HepG2 (cell line): Measurements from ENCODE around the gene LEAP2. TPM values are rescaled to one million over a fixed set of nuclear protein-coding genes. Genes with fewer than 3 reads are reported as not detected.

ENCODE experiments used
- AFF4 ChIP-seq: sonication (generic); formaldehyde crosslinking; IDR thresholded peaks from 2 replicates; pipeline ENCODE4 v1.4.0; 2020; ENCODE audit warnings: missing genetic modification reagents
- BRCA1 ChIP-seq: sonication (generic); formaldehyde crosslinking; IDR thresholded peaks from 2 replicates; pipeline ENCODE4 v1.4.0; 2020; ENCODE audit warnings: missing genetic modification reagents
- BRD4 ChIP-seq: sonication (generic); formaldehyde crosslinking; IDR thresholded peaks from 2 replicates; pipeline ENCODE4 v1.4.0; 2020; ENCODE audit warnings: missing genetic modification reagents
- DR1 ChIP-seq: sonication (generic); formaldehyde crosslinking; IDR thresholded peaks from 2 replicates; pipeline ENCODE4 v1.8.0; 2021; ENCODE audit warnings: mild to moderate bottlenecking, missing genetic modification reagents, inconsistent platforms
- HDAC1 ChIP-seq: sonication (generic); formaldehyde crosslinking; IDR thresholded peaks from 2 replicates; pipeline ENCODE4 v1.5.1; 2020; ENCODE audit warnings: mild to moderate bottlenecking, missing genetic modification reagents
- MZF1 ChIP-seq: sonication (generic); formaldehyde crosslinking; IDR thresholded peaks from 2 replicates; pipeline ENCODE4 v1.8.1; 2023; ENCODE audit warnings: mild to moderate bottlenecking, missing genetic modification reagents, borderline replicate concordance
- NONO ChIP-seq, 2 experiments: fragments of 450-650 bp in 1 of 2; sonication (generic) in 1 of 2; formaldehyde crosslinking in 1 of 2; IDR thresholded peaks in 1 of 2; conservative IDR thresholded peaks in 1 of 2; 2 replicates each; pipeline versions ENCODE4 v1.6.1 to v1.8.0; 2017 to 2022; ENCODE audit warnings: mild to moderate bottlenecking in 1 of 2, missing genetic modification reagents in 1 of 2, moderate library complexity in 1 of 2
- NR2F6 ChIP-seq, 2 experiments: IDR thresholded peaks; 2 replicates each; pipeline ENCODE4 v1.6.1; 2016; ENCODE audit warnings: antibody characterized with exemption in 1 of 2, mild to moderate bottlenecking in 1 of 2
- RARA ChIP-seq: IDR thresholded peaks from 2 replicates; pipeline ENCODE4 v1.6.1; 2016; ENCODE audit warnings: missing genetic modification reagents, missing compliant biosample characterization
- RBM22 ChIP-seq: fragments of 200-400 bp; formaldehyde crosslinking; optimal IDR thresholded peaks from 2 replicates; pipeline ENCODE3; 2017; ENCODE audit warnings: mild to moderate bottlenecking, low read length, moderate library complexity
- SMC3 ChIP-seq: IDR thresholded peaks from 2 replicates; pipeline ENCODE4 v1.6.1; 2011; ENCODE audit warnings: low read length, improper control_type of control experiment
- SOX5 ChIP-seq: IDR thresholded peaks from 2 replicates; pipeline ENCODE4 v1.6.1; 2016; ENCODE audit warnings: borderline replicate concordance
- SPEN ChIP-seq: sonication (generic); formaldehyde crosslinking; IDR thresholded peaks from 2 replicates; pipeline ENCODE4 v1.5.1; 2020; ENCODE audit warnings: low read depth, mild to moderate bottlenecking, missing genetic modification reagents
- SRSF4 ChIP-seq: fragments of 200-400 bp; formaldehyde crosslinking; IDR thresholded peaks from one replicate; pipeline ENCODE4 v1.6.1; 2018; ENCODE audit warnings: mild to moderate bottlenecking, low read depth, low read length, moderate library complexity; ENCODE audit not compliant: poor library complexity, severe bottlenecking
- SSRP1 ChIP-seq: IDR thresholded peaks from 2 replicates; pipeline ENCODE4 v1.6.1; 2016; ENCODE audit warnings: control low read depth
- STAT5B ChIP-seq: sonication (generic); formaldehyde crosslinking; IDR thresholded peaks from 2 replicates; pipeline ENCODE4 v1.4.0; 2020; ENCODE audit warnings: missing genetic modification reagents
- ZBTB38 ChIP-seq: sonication (generic); formaldehyde crosslinking; IDR thresholded peaks from 2 replicates; pipeline ENCODE4 v1.5.1; 2020; ENCODE audit warnings: mild to moderate bottlenecking, missing genetic modification reagents
- ZFP36L1 ChIP-seq: sonication (generic); formaldehyde crosslinking; IDR thresholded peaks from 2 replicates; pipeline ENCODE4 v1.8.0; 2022; ENCODE audit warnings: mild to moderate bottlenecking, missing genetic modification reagents, moderate library complexity
- ZNF350 ChIP-seq: sonication (generic); formaldehyde crosslinking; IDR thresholded peaks from 2 replicates; pipeline ENCODE4 v1.4.0; 2020; ENCODE audit warnings: mild to moderate bottlenecking, low read depth, missing genetic modification reagents, borderline replicate concordance
- ZNF446 ChIP-seq: sonication (generic); formaldehyde crosslinking; IDR thresholded peaks from 2 replicates; pipeline ENCODE4 v1.5.0; 2020; ENCODE audit warnings: mild to moderate bottlenecking, missing genetic modification reagents
- ZNF724P ChIP-seq: sonication (generic); formaldehyde crosslinking; IDR thresholded peaks from 2 replicates; pipeline ENCODE4 v1.8.0; 2022; ENCODE audit warnings: missing genetic modification reagents, borderline replicate concordance
- ZNF891 ChIP-seq: sonication (generic); formaldehyde crosslinking; IDR thresholded peaks from 2 replicates; pipeline ENCODE4 v1.5.0; 2020; ENCODE audit warnings: mild to moderate bottlenecking, missing genetic modification reagents
- polyA plus RNA-seq, 8 experiments: library from polyadenylated mRNA; depleted of rRNA in 3 of 8; stranded (reverse) in 7 of 8; unstranded in 1 of 8; fragments of >200 nt; fragmentation: Illumina TruSeq in 4 of 8; extraction: Trizol in 4 of 8; gene quantifications; 2 replicates each; pipeline versions ENCODE4 v1.2.1 to v1.2.3, GENCODE V29; 2011 to 2016; ENCODE audit warnings: low read depth in 4 of 8, missing spikeins in 1 of 8, mixed read lengths in 1 of 8; ENCODE audit not compliant: insufficient read depth in 1 of 8
- total RNA-seq, 5 experiments: library from RNA; depleted of rRNA; stranded (reverse); fragments of >200 nt; fragmentation: Illumina TruSeq; extraction: Trizol; gene quantifications; 2 replicates each; pipeline ENCODE4 v1.2.3, GENCODE V29; 2016; ENCODE audit warnings: low read depth in 1 of 5
- TF ChIP-seq, protein P1 (sequence below): sonication (generic); formaldehyde crosslinking; IDR thresholded peaks from 2 replicates; pipeline ENCODE4 v1.9.0; 2021; ENCODE audit warnings: missing genetic modification reagents, borderline replicate concordance
- TF ChIP-seq, protein P2 (sequence below): sonication (generic); formaldehyde crosslinking; IDR thresholded peaks from 2 replicates; pipeline ENCODE4 v1.4.0; 2020; ENCODE audit warnings: missing genetic modification reagents, borderline replicate concordance

Gene LEAP2
- total and polyA plus RNA-seq, 2 of the 13 experiments (the other 11 are each of a cell fraction or from before 2014, with no cell fraction given) = 23.9 to 51.9 TPM

GRCh38 chr5:132873119-132873929 is at the start of gene LEAP2 (continued):
- TF ChIP-seq AFF4 (CRISPR knock-in tag) (peak; percentile 59; the same call in 1 of the 2 replicates), BRD4 (CRISPR knock-in tag) (no peak), SMC3 (peak; percentile 18; the same call in 1 of the 2 replicates), ZFP36L1 (0 out of 2 replicates have a peak, but pooled peaks have one; percentile 17), ZNF446 (no peak; the same call in 1 of the 2 replicates), DR1 (CRISPR knock-in tag) (peak; percentile 51; the same call in 1 of the 2 replicates), ZBTB38 (CRISPR knock-in tag) (0 out of 2 replicates have a peak, but pooled peaks have one; percentile 11), SOX5 (peak; percentile 82), RARA (CRISPR knock-in tag) (peak; percentile 83), SPEN (CRISPR knock-in tag) (peak; percentile 62), MZF1 (CRISPR knock-in tag) (no peak), BRCA1 (CRISPR knock-in tag) (peak; percentile 3; the same call in 1 of the 2 replicates), SRSF4 (no peak), NONO (IDR thresholded peaks at IDR 0.05) (no peak), NONO (CRISPR knock-in tag; conservative IDR thresholded peaks at IDR 0.05) (peak; percentile 78), RBM22 (peak; percentile 91), SSRP1 (peak; percentile 81; the same call in 1 of the 2 replicates), HDAC1 (CRISPR knock-in tag) (peak; percentile 49; the same call in 1 of the 2 replicates), ZNF891 (CRISPR knock-in tag) (no peak), ZNF724P (CRISPR knock-in tag) (peak; percentile 66; the same call in 1 of the 2 replicates), ZNF350 (CRISPR knock-in tag) (peak; percentile 55), NR2F6 (IDR thresholded peaks at IDR 0.05) (peak; percentile 81), NR2F6 (CRISPR knock-in tag; IDR thresholded peaks at IDR 0.05) (peak; percentile 70), STAT5B (CRISPR knock-in tag) (0 out of 2 replicates have a peak, but pooled peaks have one; percentile 46)
- TF ChIP-seq, protein P1, sequence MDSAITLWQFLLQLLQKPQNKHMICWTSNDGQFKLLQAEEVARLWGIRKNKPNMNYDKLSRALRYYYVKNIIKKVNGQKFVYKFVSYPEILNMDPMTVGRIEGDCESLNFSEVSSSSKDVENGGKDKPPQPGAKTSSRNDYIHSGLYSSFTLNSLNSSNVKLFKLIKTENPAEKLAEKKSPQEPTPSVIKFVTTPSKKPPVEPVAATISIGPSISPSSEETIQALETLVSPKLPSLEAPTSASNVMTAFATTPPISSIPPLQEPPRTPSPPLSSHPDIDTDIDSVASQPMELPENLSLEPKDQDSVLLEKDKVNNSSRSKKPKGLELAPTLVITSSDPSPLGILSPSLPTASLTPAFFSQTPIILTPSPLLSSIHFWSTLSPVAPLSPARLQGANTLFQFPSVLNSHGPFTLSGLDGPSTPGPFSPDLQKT (CRISPR knock-in tag) = no peak
- TF ChIP-seq, protein P2, sequence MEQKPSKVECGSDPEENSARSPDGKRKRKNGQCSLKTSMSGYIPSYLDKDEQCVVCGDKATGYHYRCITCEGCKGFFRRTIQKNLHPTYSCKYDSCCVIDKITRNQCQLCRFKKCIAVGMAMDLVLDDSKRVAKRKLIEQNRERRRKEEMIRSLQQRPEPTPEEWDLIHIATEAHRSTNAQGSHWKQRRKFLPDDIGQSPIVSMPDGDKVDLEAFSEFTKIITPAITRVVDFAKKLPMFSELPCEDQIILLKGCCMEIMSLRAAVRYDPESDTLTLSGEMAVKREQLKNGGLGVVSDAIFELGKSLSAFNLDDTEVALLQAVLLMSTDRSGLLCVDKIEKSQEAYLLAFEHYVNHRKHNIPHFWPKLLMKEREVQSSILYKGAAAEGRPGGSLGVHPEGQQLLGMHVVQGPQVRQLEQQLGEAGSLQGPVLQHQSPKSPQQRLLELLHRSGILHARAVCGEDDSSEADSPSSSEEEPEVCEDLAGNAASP (CRISPR knock-in tag) = peak; percentile 68; the same call in 1 of the 2 replicates
